ENCODE measurements around the gene EPM2AIP1. TPM values are rescaled to one million over a fixed set of nuclear protein-coding genes. Genes with fewer than 3 reads are reported as not detected.

Gene EPM2AIP1
- total and polyA plus RNA-seq, 12 donors: 6.1 to 36.3 (median 27.4) TPM

- H3K27ac ChIP-seq: peak overlapping the region in 5 of 10 donors; percentile 2 to 80 (median 19)
- 76 to 79% methylated on average over 2 of the region's 2 CpGs for WGBS, 2 donors
Observed at GRCh38 chr3:37024092-37024491, 31.2 kb upstream of the EPM2AIP1 start.

GRCh38 chr3:37017683-37018082 is 24.8 kb upstream of the EPM2AIP1 start:
- peak; percentile 28 to 67 (median 60) for ATAC-seq
- DNase-seq: no peak
- peak overlapping the region; percentile 45 to 95 (median 78) for H3K27ac ChIP-seq
- no peaks in the 10 kb centered on the region for H3K27me3 ChIP-seq
- H3K36me3 ChIP-seq: peaks cover 0 to 98% (median 45%) of the 10 kb centered on the region in 9 donors
- no peaks in the 10 kb centered on the region for H3K9me3 ChIP-seq
- WGBS, 2 donors: 51 to 80% methylated on average over 3 of the region's 3 CpGs
- H3K4me3 ChIP-seq: no peak overlapping the region
- no peak for TF ChIP-seq CTCF (IDR thresholded peaks at IDR 0.05)
- H3K4me1 ChIP-seq: peaks cover 0 to 44% (median 5%) of the 10 kb centered on the region in 9 donors
- intact Hi-C loops (cut with DNase I): loop anchor here in 3 of 10 donors (5.0 kb wide), 1 partner anchor 35 kb away; no protein-coding TSS in a partner anchor

More at GRCh38 chr3:37024092-37024491, 31.2 kb upstream of the EPM2AIP1 start:
- Histone ChIP-seq H3K4me3 (no peak overlapping the region), H3K36me3 (peaks cover 0 to 100% (median 56%) of the 10 kb centered on the region in 9 donors), H3K27me3 (no peaks in the 10 kb centered on the region), H3K9me3 (peaks cover 0 to 6% (median 0%) of the 10 kb centered on the region in 11 donors), H3K4me1 (peaks cover 5 to 46% (median 28%) of the 10 kb centered on the region in 9 donors)
- ATAC-seq (no peak), DNase-seq (no peak)
- intact Hi-C loops (cut with DNase I): loop anchor here in 8 of 10 donors (5.0 to 10.0 kb wide), 2 partner anchors 188 to 191 kb away; no protein-coding TSS in a partner anchor
- peak in 7 of 9 donors; percentile 43 to 61 (median 52) for TF ChIP-seq CTCF (IDR thresholded peaks at IDR 0.05)

- TF ChIP-seq CTCF (IDR thresholded peaks at IDR 0.05): no peak
- intact Hi-C loops (cut with DNase I): loop anchor here in 3 of 10 donors (5.0 kb wide), 1 partner anchor 35 kb away; no protein-coding TSS in a partner anchor
- peak overlapping the region in 9 of 10 donors; percentile 58 to 95 (median 78) for H3K27ac ChIP-seq
Observed at GRCh38 chr3:37016903-37017302, 24.0 kb upstream of the EPM2AIP1 start.

GRCh38 chr3:37015642-37016041 is 22.7 kb upstream of the EPM2AIP1 start:
- peak overlapping the region; percentile 33 to 95 (median 80) for H3K27ac ChIP-seq

More at GRCh38 chr3:37016903-37017302, 24.0 kb upstream of the EPM2AIP1 start:
- H3K36me3 ChIP-seq: peaks cover 0 to 98% (median 47%) of the 10 kb centered on the region in 9 donors
- H3K4me1 ChIP-seq: peaks cover 0 to 44% (median 5%) of the 10 kb centered on the region in 9 donors
- no peak overlapping the region for H3K4me3 ChIP-seq
- DNase-seq (peak in 1 of 2 donors; percentile 46), ATAC-seq (peak; percentile 67 to 88 (median 82))
- no peaks in the 10 kb centered on the region for H3K9me3 ChIP-seq
- no peaks in the 10 kb centered on the region for H3K27me3 ChIP-seq
- 59 to 66% methylated on average over 8 of the region's 8 CpGs for WGBS, 2 donors

More at GRCh38 chr3:37015642-37016041, 22.7 kb upstream of the EPM2AIP1 start:
- Histone ChIP-seq H3K4me1 (peaks cover 0 to 44% (median 5%) of the 10 kb centered on the region in 9 donors), H3K36me3 (peaks cover 0 to 98% (median 42%) of the 10 kb centered on the region in 9 donors), H3K4me3 (no peak overlapping the region), H3K9me3 (no peaks in the 10 kb centered on the region), H3K27me3 (no peaks in the 10 kb centered on the region)
- no peak for TF ChIP-seq CTCF (IDR thresholded peaks at IDR 0.05)
- ATAC-seq (peak; percentile 62 to 86 (median 82)), DNase-seq (peak in 1 of 2 donors; percentile 40)
- intact Hi-C loops (cut with DNase I): loop anchor here in 3 of 10 donors (2.0 to 5.0 kb wide), 2 partner anchors 23 to 37 kb away; partner anchors contain the start of genes EPM2AIP1 (in 1 of the 3) and MLH1 (in 1 of the 3)
- WGBS, 2 donors: 42 to 61% methylated on average over 5 of the region's 5 CpGs

Measured in heart right ventricle (tissue), 16 donors.